HCT116 (cell line): ENCODE results near the gene GFAP. TPM values are rescaled to one million over a fixed set of nuclear protein-coding genes. Genes with fewer than 3 reads are reported as not detected.

Experiments
- CBX3 ChIP-seq: IDR thresholded peaks from 2 replicates; pipeline ENCODE4 v1.6.1; 2012; ENCODE audit warnings: low read depth
- ELF1 ChIP-seq: IDR thresholded peaks from 2 replicates; pipeline ENCODE4 v1.6.1; 2012; ENCODE audit warnings: low read depth, borderline replicate concordance
- EZH2phosphoT487 ChIP-seq: fragments of 200-600 bp; IDR thresholded peaks from 2 replicates; pipeline ENCODE4 v1.6.1; 2018; ENCODE audit warnings: antibody characterized with exemption, borderline replicate concordance
- SRF ChIP-seq: IDR thresholded peaks from 2 replicates; pipeline ENCODE4 v1.6.1; 2012; ENCODE audit warnings: low read depth
- YY1 ChIP-seq: IDR thresholded peaks from 2 replicates; pipeline ENCODE4 v1.6.1; 2011; ENCODE audit warnings: low read length, low read depth, moderate library complexity, mild to moderate bottlenecking; ENCODE audit not compliant: insufficient replicate concordance; ENCODE audit errors: extremely low read depth
- total RNA-seq: library from RNA; stranded (reverse); gene quantifications from one replicate; pipeline ENCODE4 v1.2.1, GENCODE V29; 2021; ENCODE audit not compliant: unreplicated experiment
- TF ChIP-seq, protein P1 (sequence below): IDR thresholded peaks from 2 replicates; pipeline ENCODE4 v1.6.1; 2012; ENCODE audit warnings: low read depth
- TF ChIP-seq, protein P2 (sequence below): IDR thresholded peaks from 2 replicates; pipeline ENCODE4 v1.6.1; 2011; ENCODE audit warnings: mild to moderate bottlenecking, low read length, moderate library complexity; ENCODE audit not compliant: insufficient replicate concordance; ENCODE audit errors: extremely low read depth

The GFAP gene
- total RNA-seq, 1 experiment from 2014 or later: not detected

DNA sequence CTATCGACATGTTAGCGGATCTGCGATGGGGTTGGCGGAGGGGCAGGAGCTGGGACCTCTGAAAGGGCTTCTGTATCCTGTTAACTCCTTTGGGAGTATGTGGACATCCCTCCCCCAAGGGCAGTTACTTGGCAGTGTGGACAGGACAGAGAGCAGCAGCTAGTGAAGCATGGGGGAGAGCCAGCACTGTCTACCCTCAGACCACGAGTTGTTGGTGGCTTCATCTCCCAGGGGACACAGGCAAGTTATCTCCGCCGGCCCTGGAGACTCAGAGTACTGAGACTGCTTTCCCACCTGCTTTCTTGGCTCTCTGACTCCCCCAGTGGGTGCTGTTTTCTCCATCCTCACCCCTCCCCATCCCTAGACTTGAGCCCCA is 5.3 kb upstream of the GFAP start (continued):
- TF ChIP-seq, protein P1, sequence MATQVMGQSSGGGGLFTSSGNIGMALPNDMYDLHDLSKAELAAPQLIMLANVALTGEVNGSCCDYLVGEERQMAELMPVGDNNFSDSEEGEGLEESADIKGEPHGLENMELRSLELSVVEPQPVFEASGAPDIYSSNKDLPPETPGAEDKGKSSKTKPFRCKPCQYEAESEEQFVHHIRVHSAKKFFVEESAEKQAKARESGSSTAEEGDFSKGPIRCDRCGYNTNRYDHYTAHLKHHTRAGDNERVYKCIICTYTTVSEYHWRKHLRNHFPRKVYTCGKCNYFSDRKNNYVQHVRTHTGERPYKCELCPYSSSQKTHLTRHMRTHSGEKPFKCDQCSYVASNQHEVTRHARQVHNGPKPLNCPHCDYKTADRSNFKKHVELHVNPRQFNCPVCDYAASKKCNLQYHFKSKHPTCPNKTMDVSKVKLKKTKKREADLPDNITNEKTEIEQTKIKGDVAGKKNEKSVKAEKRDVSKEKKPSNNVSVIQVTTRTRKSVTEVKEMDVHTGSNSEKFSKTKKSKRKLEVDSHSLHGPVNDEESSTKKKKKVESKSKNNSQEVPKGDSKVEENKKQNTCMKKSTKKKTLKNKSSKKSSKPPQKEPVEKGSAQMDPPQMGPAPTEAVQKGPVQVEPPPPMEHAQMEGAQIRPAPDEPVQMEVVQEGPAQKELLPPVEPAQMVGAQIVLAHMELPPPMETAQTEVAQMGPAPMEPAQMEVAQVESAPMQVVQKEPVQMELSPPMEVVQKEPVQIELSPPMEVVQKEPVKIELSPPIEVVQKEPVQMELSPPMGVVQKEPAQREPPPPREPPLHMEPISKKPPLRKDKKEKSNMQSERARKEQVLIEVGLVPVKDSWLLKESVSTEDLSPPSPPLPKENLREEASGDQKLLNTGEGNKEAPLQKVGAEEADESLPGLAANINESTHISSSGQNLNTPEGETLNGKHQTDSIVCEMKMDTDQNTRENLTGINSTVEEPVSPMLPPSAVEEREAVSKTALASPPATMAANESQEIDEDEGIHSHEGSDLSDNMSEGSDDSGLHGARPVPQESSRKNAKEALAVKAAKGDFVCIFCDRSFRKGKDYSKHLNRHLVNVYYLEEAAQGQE: no peak
- TF ChIP-seq CBX3 (no peak), EZH2phosphoT487 (no peak), ELF1 (no peak), YY1 (no peak), SRF (no peak)
- TF ChIP-seq, protein P2, sequence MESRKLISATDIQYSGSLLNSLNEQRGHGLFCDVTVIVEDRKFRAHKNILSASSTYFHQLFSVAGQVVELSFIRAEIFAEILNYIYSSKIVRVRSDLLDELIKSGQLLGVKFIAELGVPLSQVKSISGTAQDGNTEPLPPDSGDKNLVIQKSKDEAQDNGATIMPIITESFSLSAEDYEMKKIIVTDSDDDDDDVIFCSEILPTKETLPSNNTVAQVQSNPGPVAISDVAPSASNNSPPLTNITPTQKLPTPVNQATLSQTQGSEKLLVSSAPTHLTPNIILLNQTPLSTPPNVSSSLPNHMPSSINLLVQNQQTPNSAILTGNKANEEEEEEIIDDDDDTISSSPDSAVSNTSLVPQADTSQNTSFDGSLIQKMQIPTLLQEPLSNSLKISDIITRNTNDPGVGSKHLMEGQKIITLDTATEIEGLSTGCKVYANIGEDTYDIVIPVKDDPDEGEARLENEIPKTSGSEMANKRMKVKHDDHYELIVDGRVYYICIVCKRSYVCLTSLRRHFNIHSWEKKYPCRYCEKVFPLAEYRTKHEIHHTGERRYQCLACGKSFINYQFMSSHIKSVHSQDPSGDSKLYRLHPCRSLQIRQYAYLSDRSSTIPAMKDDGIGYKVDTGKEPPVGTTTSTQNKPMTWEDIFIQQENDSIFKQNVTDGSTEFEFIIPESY: no peak
